OCI-LY1 (cell line): Measurements from ENCODE around the gene LINGO3.

Experiments
- EZH2 ChIP-seq: fragments of 200-600 bp; sonication (generic), shearing (Covaris generic); IDR thresholded peaks from 2 replicates; pipeline ENCODE4 v1.8.0; 2017; ENCODE audit warnings: borderline replicate concordance, mixed run types, mild to moderate bottlenecking, antibody characterized with exemption, low read length, moderate library complexity, mixed read lengths
- TF ChIP-seq, protein P1 (sequence below): fragments of 200-600 bp; sonication (generic), shearing (Covaris generic); IDR thresholded peaks from 2 replicates; pipeline ENCODE4 v1.5.1; 2017; ENCODE audit warnings: mild to moderate bottlenecking, antibody characterized with exemption, low read length, moderate library complexity, mixed read lengths

GRCh38 chr19:2338751-2339643, 31.0 kb upstream of the LINGO3 start:
- TF ChIP-seq, protein P1, sequence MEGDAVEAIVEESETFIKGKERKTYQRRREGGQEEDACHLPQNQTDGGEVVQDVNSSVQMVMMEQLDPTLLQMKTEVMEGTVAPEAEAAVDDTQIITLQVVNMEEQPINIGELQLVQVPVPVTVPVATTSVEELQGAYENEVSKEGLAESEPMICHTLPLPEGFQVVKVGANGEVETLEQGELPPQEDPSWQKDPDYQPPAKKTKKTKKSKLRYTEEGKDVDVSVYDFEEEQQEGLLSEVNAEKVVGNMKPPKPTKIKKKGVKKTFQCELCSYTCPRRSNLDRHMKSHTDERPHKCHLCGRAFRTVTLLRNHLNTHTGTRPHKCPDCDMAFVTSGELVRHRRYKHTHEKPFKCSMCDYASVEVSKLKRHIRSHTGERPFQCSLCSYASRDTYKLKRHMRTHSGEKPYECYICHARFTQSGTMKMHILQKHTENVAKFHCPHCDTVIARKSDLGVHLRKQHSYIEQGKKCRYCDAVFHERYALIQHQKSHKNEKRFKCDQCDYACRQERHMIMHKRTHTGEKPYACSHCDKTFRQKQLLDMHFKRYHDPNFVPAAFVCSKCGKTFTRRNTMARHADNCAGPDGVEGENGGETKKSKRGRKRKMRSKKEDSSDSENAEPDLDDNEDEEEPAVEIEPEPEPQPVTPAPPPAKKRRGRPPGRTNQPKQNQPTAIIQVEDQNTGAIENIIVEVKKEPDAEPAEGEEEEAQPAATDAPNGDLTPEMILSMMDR = no peak
- TF ChIP-seq EZH2 = no peak
